B cell (primary cell): ENCODE data around the gene FAM168B. TPM values are rescaled to one million over a fixed set of nuclear protein-coding genes. Genes with fewer than 3 reads are reported as not detected.

Experiments used
- ATAC-seq: fragments of 200-7000 bp; cut with Tn5 transposase; one replicate; pipeline ENCODE4 v1.10.0; 2021; ENCODE audit warnings: low read depth, mild to moderate bottlenecking, moderate number of reproducible peaks, moderate library complexity
- CTCF ChIA-PET: fragments of 350-600 bp; sonication (Branson Sonifier 250); formaldehyde crosslinking; loops from one replicate; lab custom pipeline; 2021; ENCODE audit warnings: antibody characterized with exemption, inconsistent platforms; lab: Charles Lee
- POLR2A ChIA-PET: fragments of 350-600 bp; sonication (Branson Sonifier 250); formaldehyde crosslinking; loops from one replicate; lab custom pipeline; 2021; ENCODE audit warnings: antibody characterized with exemption; lab: Charles Lee
- DNase-seq: peaks from one replicate; pipeline ENCODE4 v3.0.0; 2013
- H2AFZ ChIP-seq: 2 replicates; pipeline ENCODE4 v1.6.1; 2012; ENCODE audit warnings: mild to moderate bottlenecking, low read depth, low read length; ENCODE audit not compliant: insufficient read depth, poor library complexity, severe bottlenecking
- H3K27ac ChIP-seq, 2 donors: 1 replicate in 1 of 2; 2 replicates in 1 of 2; pipeline ENCODE4 v1.5.1; 2012 to 2013; ENCODE audit warnings: low read length in 2 of 2, mild to moderate bottlenecking in 2 of 2, moderate library complexity in 1 of 2
- H3K27me3 ChIP-seq, 4 experiments: fragments of 200-600 bp in 1 of 4; sonication (generic) in 1 of 4; replicated peaks in 1 of 4; 1 replicate in 2 of 4; 2 replicates in 2 of 4; pipeline versions ENCODE4 v1.6.1 to v1.7.0; 2013 to 2016; ENCODE audit warnings: low read length in 3 of 4, mild to moderate bottlenecking in 2 of 4, mixed read lengths in 1 of 4, moderate library complexity in 1 of 4; ENCODE audit not compliant: insufficient read depth in 4 of 4, control insufficient read depth in 3 of 4; ENCODE audit errors: control extremely low read depth in 1 of 4
- H3K36me3 ChIP-seq, 2 experiments: replicated peaks in 1 of 2; 1 replicate in 1 of 2; 2 replicates in 1 of 2; pipeline versions ENCODE4 v1.6.1 to v1.7.1; 2013; ENCODE audit warnings: low read length in 1 of 2; ENCODE audit not compliant: insufficient read depth in 2 of 2, control insufficient read depth in 1 of 2; ENCODE audit errors: control extremely low read depth in 1 of 2, extremely low read depth in 1 of 2
- H3K4me1 ChIP-seq, 2 donors: fragments of 200-600 bp in 1 of 2; sonication (generic) in 1 of 2; 1 replicate in 1 of 2; 2 replicates in 1 of 2; pipeline versions ENCODE4 v1.5.1 to v1.6.1; 2013 to 2017; ENCODE audit warnings: low read length in 2 of 2; ENCODE audit not compliant: control insufficient read depth in 2 of 2, insufficient read depth in 2 of 2
- H3K4me2 ChIP-seq: replicated peaks from 2 replicates; pipeline ENCODE3; 2012; ENCODE audit warnings: mild to moderate bottlenecking, low read depth, low read length; ENCODE audit not compliant: poor library complexity, severe bottlenecking
- H3K4me3 ChIP-seq, 5 experiments: fragments of 200-600 bp in 1 of 5; sonication (generic) in 1 of 5; 1 replicate in 3 of 5; 2 replicates in 2 of 5; pipeline versions ENCODE4 v1.5.1 to v1.7.0; 2011 to 2016; ENCODE audit warnings: low read length in 4 of 5, mild to moderate bottlenecking in 4 of 5, low read depth in 2 of 5, control low read depth in 1 of 5, moderate library complexity in 1 of 5; ENCODE audit not compliant: insufficient read depth in 1 of 5; ENCODE audit errors: control extremely low read depth in 1 of 5, extremely low read depth in 1 of 5
- H3K79me2 ChIP-seq: fragments of 200-600 bp; sonication (generic); one replicate; pipeline ENCODE4 v1.6.0; 2016; ENCODE audit warnings: low read length; ENCODE audit not compliant: control insufficient read depth, insufficient read depth
- H3K9ac ChIP-seq: fragments of 200-600 bp; sonication (generic); 2 replicates; pipeline ENCODE4 v1.6.1; 2017; ENCODE audit warnings: mild to moderate bottlenecking, low read length, moderate library complexity
- H3K9me3 ChIP-seq, 3 donors: one replicate each; pipeline versions ENCODE4 v1.6.1 to v1.7.1; 2013; ENCODE audit warnings: low read length in 2 of 3; ENCODE audit not compliant: control insufficient read depth in 2 of 3, insufficient read depth in 1 of 3; ENCODE audit errors: control extremely low read depth in 1 of 3
- H4K20me1 ChIP-seq: 2 replicates; pipeline ENCODE4 v1.6.0; 2012; ENCODE audit warnings: mild to moderate bottlenecking, low read length; ENCODE audit not compliant: insufficient read depth, control insufficient read depth, poor library complexity, severe bottlenecking
- H3K27ac Mint-ChIP-seq: one replicate; pipeline ENCODE4 v1.8.0; 2021; ENCODE audit warnings: mixed read lengths
- H3K27me3 Mint-ChIP-seq: one replicate; pipeline ENCODE4 v1.8.0; 2021; ENCODE audit warnings: mixed read lengths
- H3K4me1 Mint-ChIP-seq: one replicate; pipeline ENCODE4 v1.8.0; 2021; ENCODE audit warnings: mixed read lengths
- H3K4me3 Mint-ChIP-seq: one replicate; pipeline ENCODE4 v1.8.0; 2021; ENCODE audit warnings: mixed read lengths
- H3K9me3 Mint-ChIP-seq: one replicate; pipeline ENCODE4 v1.8.0; 2022; ENCODE audit warnings: mixed read lengths; ENCODE audit not compliant: insufficient read depth
- CTCF ChIP-seq: fragments of 200-600 bp; IDR thresholded peaks from one replicate; pipeline ENCODE4 v1.8.0; 2022; ENCODE audit warnings: antibody characterized with exemption, mild to moderate bottlenecking
- EZH2 ChIP-seq: IDR thresholded peaks from 2 replicates; pipeline ENCODE4 v1.6.1; 2012; ENCODE audit warnings: borderline replicate concordance, low read depth, mild to moderate bottlenecking, moderate library complexity, low read length; ENCODE audit not compliant: insufficient read depth, poor library complexity, severe bottlenecking
- WGBS: methylation state at CpG from one replicate; pipeline ENCODE4 v1.1.5; 2013; ENCODE audit warnings: missing lambda C conversion rate; ENCODE audit not compliant: insufficient coverage; 5-methylcytosine and 5-hydroxymethylcytosine counted together
- intact Hi-C: fragments of 100-400 bp; cut with micrococcal nuclease; formaldehyde crosslinking; loops from one replicate; pipeline ENCODE4 v1.10.0; 2022
- polyA plus RNA-seq: library from polyadenylated mRNA; depleted of rRNA; stranded (reverse); fragments of >200 nt; gene quantifications from 2 replicates; pipeline ENCODE4 v1.2.3, GENCODE V29; 2012
- total RNA-seq, 2 donors: library from RNA; stranded (reverse); fragments of 120-200 nt in 1 of 2; gene quantifications; 1 replicate in 1 of 2; 2 replicates in 1 of 2; pipeline versions ENCODE4 v1.2.3 to v1.2.4, GENCODE V29; 2013 to 2022

The FAM168B gene
- total and polyA plus RNA-seq, 2 donors (not counting 1 experiment from before 2014, with no cell fraction given): 38.6 to 70.5 TPM

DNA sequence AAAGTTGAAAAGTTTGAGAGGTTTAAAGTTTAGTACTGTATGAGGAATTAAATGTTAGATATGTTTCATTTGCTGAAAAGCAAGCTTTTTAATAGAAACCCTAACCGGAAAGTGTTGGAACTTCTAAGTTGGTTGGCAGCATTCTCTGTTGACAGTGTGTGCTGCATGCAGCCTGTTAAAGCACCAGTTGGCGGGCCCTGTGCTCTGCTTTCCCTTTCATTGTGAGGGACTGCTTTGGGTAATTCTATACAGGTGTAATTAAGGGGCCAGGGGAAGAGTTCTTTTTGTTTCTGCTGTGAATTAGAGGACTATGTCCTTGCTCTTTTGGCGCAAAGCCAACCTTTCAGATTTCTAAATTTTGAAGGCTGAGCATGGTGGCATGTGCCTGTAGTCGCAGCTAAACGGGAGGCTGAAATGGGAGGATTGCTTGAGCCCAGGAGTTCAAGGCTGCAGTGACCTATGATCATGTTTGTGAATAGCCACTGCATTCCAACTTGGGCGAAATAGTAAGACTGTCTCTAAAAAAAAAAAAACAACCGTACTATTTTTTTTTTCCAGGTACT, 32.0 kb upstream of the FAM168B start:
- intact Hi-C loops: no loop called here
- CTCF ChIA-PET: no interaction called here
- H3K4me1 Mint-ChIP-seq: peaks cover 1% of the 10 kb centered on the region
- DNase-seq (no peak), ATAC-seq (no peak)
- H3K4me3 Mint-ChIP-seq: no peak overlapping the region
- TF ChIP-seq EZH2 (no peak), CTCF (no peak)
- Histone ChIP-seq H3K9ac (no peak overlapping the region), H2AFZ (no peak overlapping the region), H3K4me2 (no peak overlapping the region), H3K36me3 (peaks cover 20 to 71% of the 10 kb centered on the region in 2 experiments), H4K20me1 (peaks cover 22% of the 10 kb centered on the region), H3K79me2 (peaks cover 23% of the 10 kb centered on the region), H3K9me3 (peaks cover 0 to 4% (median 0%) of the 10 kb centered on the region in 3 donors), H3K4me1 (no peaks in the 10 kb centered on the region), H3K27ac (no peak overlapping the region), H3K4me3 (no peak overlapping the region), H3K27me3 (no peaks in the 10 kb centered on the region)
- no peaks in the 10 kb centered on the region for H3K9me3 Mint-ChIP-seq
- H3K27ac Mint-ChIP-seq: no peak overlapping the region
- H3K27me3 Mint-ChIP-seq: no peaks in the 10 kb centered on the region
- WGBS: 100% methylated on average over 5 of the region's 7 CpGs
- POLR2A ChIA-PET: no interaction called here

DNA sequence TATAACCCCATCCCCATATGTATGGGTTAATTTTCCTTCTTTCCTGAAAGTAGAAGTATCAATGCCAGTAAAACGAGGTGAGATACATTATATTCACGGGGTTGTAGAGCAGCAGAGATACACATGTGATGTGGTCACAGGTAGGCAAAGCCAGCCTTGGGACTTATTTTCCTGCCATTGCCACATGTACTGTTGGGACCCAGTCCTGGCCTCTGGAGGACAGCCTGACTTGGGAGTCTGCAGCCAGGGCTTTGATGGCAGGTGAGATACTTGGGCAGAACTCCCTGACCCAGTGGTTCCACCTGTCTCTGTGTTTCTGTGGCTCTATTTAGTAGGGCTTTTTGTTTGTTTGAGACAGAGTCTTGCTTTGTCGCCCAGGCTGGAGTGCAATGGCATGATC, 29.9 kb upstream of the FAM168B start:
- Histone ChIP-seq H3K9ac (no peak overlapping the region), H3K79me2 (peaks cover 43% of the 10 kb centered on the region), H3K4me2 (no peak overlapping the region), H2AFZ (no peak overlapping the region), H3K27me3 (no peaks in the 10 kb centered on the region), H4K20me1 (peaks cover 41% of the 10 kb centered on the region), H3K9me3 (no peaks in the 10 kb centered on the region), H3K36me3 (peaks cover 15 to 54% of the 10 kb centered on the region in 2 experiments), H3K27ac (no peak overlapping the region), H3K4me1 (no peaks in the 10 kb centered on the region), H3K4me3 (no peak overlapping the region)
- TF ChIP-seq CTCF: no peak
- no peak overlapping the region for H3K27ac Mint-ChIP-seq
- POLR2A ChIA-PET: no interaction called here
- H3K4me1 Mint-ChIP-seq: peaks cover 6% of the 10 kb centered on the region
- H3K4me3 Mint-ChIP-seq: no peak overlapping the region
- WGBS: 100% methylated on average over 3 of the region's 3 CpGs
- ATAC-seq (no peak), DNase-seq (no peak)
- H3K9me3 Mint-ChIP-seq: no peaks in the 10 kb centered on the region
- H3K27me3 Mint-ChIP-seq: no peaks in the 10 kb centered on the region
- intact Hi-C loops: no loop called here
- CTCF ChIA-PET: no interaction called here
